Measurements from ENCODE around the gene MED13L.

MED13L gene

DNA sequence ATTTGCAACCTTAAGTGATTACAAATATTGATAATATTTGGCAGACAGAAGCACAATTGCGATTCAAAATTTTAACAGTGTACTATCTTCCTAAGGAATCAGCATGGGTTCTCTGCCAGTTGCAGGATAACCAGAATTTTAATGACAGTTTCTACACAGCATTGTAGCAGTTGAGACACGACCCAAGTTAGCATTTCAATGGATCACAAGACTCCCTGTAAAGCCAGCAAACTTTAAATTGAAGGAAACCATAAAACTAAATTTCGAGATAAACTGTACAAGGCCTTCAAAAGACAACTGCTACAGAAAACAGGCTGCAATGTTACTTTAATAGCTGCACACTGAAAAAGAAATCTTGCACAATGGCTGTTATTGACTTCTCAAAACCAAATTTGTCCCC, 154.9 kb downstream of the MED13L start:
- DNase-seq: no peak

DNA sequence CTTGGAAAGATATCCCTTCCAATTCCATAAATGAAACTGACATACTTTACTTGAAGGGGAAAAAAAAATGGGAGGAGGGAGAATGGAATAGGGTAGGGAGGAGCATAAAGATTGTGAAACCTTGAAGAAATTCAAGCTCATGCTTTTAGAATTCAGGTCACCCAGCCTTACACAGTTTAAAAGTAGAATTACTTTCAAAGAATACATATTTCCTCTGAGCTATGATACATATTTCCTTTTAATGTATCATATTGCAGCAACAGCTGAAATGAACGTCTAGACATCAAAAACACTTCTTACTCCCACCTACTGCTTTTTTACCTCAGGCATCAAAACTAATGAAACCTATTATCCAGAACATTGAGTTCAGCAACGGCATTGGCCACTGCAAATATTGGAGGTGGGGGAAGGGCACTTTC, 156.0 kb downstream of the MED13L start:
- no peak for DNase-seq

DNA sequence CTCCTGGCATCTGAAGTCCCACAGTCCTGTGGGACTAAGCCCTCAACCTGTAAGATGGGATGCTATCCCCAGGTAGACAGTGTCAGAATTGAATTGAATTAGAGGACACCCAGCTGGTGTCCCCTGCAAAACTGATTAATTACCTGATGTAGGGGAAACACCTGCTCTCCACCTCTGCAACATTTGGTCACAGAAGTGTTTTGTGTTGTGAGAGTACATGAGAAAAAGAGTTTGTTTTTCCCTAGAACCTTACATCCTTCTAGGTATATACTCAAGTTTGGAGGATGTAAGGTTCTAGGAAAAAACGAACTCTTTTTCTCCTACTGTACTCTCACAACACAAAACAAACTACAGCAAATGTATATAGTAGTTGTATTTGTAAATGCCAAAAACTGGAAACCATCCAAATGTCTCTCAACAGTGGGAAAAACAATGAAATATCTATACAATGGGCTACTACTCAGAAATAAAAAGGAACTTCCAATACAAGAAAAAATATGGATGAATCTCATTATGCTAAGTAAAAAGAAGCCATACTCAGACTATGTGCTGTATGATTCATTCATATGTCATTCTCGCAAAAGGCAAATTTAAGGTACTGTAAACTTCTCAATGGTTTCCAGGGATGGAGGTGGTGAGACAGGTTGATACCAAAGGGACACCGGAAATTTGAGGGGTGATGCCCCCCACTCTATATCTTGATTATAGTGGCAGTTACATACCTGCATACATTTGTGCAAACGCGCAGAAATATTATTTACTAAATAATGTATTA, 160.7 kb downstream of the MED13L start:
- DNase-seq: peak; percentile 31

DNA sequence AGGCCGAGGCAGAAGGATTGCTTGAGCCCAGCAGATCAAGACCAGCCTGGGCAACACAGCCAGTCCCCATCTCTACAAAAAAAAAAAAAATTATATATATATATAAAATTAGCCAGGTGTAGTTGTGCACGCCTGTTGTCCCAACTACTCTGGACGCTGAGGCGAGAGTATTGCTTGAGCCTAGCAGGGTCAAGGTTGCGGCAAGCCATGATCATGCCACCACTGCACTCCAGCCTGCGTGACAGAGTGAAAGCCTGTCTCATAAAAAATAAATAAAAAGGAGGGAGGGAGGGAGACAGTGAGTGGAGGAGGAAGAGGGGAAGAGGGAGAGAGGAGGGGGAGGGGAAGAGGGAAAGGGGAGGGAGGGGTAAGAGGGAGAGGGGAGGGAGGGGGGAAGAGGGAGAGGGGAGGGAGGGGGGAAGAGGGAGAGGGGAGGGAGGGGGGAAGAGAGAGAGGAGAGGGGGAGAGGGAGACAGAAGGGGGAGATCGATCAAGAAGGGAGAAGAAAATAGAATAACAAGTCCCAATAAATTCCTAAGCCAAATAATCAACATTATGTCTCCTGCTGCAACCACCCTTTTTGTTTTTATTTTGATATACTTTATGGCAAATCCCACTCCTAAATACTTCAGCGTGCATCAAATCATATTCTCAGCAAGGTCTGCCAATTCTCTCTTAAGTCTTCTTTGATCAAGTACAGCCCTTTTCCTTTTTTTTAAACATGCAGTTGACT, 163.9 kb downstream of the MED13L start:
- no peak for DNase-seq

DNA sequence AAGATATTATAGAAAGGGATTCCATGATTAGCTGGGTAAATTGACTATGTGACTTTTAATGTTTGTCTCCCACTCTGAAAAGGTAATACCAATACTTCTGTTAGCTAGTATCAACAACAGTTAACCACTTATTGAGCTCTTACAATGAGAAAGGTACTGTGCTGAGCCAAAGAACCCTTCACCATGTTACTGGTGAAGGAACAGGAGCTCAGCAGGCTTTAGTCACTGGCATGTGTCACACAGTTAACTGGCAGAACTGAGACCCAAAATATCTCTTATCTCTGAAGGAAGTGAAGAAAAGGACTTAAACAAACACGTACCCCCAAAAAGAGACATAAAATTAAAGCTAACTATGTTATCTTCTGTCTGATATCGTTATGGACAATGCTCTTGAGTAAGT, 170.6 kb downstream of the MED13L start:
- DNase-seq: no peak

DNA sequence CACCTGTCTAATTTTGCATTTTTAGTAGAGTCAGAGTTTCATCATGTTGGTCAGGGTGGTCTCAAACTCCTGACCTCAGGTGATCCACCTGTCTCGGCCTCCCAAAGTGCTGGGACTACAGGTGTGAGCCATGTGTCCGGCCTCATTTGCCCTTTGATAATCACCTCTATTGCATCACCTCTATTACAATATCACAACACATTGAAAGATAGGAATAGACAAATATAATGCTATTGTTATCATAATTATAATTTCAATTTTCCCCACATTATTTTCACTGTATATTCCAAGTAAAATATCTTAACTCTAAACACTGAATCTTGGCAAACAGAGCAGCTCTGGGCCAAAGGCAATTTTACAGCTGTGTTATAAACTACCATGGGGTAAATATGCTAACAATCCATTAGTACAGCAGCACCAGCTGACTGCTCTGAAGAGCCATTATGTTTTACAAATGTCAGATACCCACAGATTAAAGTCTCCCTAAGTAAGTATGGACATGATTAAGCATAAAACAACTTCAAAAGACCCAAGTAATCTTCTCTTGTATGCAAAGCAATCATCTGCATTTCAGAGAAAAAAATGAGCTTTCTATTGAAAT, 173.2 kb downstream of the MED13L start:
- DNase-seq: no peak

DNA sequence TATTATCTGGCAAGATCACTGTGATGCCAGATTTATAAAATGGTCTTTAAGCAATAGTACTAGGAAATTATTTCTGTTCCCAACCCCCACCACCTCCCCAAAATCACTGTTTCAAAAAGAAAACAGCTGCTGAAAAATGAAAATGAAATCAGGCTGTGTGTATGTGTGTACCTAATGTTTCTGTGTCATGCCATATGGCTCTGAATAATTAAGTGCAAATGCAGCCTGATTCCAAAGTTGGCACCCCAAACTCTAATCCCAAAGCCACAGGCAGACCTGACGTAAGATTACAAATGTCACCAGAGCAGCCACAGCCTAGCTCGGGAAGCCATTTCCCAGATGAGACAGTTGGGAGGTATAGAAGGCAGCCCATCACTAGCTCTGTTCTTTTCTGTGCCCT, 175.5 kb downstream of the MED13L start:
- peak; percentile 49 for DNase-seq

DNA sequence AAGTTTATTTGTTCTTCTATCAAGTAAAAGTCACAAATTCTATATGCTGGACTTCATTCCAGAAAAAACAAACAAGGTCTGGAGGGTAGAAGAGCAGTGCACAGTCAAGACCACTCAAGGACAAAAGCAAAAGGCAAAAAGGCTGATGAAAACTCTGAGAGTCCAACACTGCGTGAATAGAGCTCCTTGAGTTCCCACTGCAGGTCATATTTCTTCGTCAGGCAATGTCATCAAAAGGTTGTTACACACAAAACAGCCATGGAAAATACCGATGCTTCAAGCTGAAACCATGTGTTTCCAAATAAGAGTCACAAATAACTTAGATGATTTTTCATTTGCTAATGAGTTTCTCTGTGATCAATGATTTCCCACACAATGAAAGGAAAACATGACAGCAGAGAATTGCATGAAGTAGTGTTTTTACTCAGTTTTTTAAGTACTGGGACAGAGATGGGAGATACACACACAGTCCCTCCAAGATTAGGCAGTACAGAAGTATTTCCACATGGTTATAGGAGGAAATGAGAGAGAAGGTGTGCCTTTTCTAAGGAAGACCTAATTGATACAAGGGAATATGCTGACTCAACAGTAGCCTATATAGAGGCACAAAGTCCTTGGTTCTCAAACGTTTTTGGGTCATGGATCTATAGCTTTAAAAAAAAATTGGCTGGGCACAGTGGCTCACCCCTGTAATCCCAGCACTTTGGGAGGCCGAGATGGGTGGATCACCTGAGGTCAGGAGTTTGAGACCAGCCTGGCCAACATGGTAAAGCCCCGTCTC, 177.7 kb downstream of the MED13L start:
- DNase-seq: no peak

DNA sequence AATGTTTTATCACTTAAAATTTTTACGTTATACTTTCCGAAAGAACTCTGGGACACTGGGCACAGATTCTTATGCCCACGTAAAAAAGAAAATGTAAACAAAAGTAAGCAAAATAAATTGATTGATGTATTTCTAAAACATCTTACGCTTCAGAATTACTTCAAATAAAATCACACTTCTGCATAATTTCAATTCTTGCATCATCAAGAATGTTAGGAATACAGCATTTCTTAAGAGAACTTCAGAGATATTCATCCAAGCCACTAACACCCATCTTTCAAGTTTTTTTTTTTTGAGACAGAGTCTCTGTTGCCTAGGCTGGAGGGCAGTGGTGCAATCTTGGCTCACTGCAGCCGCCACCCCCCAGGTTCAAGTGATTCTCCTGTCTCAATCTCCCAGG, 180.6 kb downstream of the MED13L start:
- DNase-seq: no peak

DNA sequence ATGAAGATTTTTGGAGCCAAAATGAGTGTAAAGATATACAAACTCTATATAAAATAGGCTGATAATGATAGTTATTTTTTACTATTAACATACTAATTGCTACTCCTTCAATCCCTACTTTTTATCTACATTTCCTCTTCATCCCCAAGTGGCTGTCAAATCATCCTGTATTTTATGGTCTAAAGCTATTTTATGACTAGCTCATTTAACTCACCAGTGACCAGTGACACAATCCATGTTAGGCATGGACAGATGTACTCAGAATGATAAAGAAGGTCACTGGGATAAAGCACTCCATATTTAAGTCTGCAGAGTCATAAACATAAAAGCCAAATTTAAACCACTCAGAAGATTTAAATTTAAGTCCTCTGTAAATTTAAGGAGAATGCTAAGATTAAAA, 183.0 kb downstream of the MED13L start:
- DNase-seq: no peak

DNA sequence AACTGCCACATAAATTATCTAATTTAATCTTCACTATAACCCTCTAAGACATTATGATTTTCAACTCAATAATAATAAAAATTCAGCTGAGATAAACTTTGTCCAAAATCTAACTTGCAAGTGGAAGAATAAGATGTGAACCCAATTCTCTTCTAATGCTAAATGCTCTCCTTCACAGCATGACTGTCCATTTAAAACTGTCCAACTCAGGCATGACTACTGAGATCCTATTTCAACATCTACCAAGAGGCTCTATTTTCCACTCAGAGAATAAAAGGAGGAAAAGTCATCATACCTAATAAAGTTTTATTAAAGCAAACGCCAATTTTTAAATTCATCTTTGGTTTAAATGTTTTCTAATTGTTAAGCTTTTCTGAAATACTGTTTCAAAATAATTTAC, 183.6 kb downstream of the MED13L start:
- no peak for DNase-seq

DNA sequence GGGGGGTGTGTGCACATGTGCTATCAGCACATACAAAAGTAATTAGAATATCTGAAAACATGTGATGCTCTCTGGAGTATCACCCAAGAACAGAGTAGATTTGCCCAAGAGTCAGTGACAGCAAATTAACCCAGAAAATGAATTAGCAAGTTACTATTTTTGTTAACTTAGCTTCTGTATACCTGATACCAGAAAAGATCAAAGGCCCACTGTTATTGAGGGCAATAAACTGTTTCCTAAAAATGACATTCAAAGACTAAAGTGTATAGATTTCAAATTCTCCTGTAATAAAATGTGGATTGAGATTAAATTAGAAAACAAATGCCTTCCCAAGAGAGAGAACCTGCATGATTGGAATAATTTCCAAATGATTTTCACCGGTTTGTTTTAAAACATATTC, 184.7 kb downstream of the MED13L start:
- DNase-seq: no peak

DNA sequence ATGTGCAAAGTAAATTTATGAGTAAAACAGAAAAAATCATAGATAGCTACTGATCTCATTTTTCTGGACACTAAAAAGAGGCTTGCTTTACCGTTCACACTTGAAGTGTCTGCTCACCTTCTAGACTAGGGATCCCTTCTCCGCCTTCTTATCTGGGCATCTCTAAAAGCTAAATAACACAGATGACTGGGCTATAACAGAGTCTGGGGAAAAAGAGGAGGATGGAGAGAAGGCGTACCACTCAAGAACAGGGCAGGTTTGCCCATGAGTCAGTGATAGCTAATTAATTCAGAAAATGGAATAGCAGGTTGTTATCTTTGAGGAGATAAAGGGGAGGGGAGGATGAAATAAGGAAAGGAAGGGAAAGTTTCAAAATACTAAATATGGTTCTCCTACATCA, 185.3 kb downstream of the MED13L start:
- no peak for DNase-seq

DNA sequence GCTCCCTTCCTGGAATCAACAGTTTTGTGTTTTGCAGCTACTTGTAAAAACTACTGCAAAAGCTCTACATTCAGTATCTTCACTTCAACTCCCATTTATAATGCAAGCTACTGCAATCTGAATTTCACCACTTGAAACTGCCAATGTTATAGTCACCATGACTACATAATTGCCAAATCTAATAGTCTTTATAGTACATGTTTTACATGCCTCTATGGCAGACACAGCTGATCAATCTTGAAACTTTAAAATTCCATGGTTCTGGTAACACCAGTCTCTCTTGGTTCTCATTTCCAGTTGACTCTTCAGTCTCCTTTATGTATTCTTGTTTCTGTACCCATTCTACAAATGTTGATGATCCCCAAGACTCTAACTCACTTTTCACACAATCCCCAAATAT, 185.9 kb downstream of the MED13L start:
- DNase-seq: no peak

DNA sequence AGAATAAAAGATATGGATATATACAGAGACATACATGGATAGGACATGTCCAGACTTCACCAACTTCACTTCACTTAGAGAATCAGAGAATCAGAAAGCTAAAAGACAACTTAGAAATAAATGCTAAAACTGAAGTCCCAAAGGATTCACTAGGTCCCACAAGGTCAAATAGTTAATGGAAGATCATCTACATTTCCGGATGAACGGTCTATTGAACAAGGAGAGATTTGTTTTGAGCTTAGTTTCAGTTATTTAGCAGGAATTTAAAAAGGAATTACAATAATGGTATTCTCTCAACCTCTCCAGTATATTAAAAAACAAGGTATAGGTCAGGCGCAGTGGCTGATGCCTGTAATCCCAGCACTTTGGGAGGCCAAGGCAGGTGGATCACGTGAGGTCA, 187.0 kb downstream of the MED13L start:
- DNase-seq: no peak

DNA sequence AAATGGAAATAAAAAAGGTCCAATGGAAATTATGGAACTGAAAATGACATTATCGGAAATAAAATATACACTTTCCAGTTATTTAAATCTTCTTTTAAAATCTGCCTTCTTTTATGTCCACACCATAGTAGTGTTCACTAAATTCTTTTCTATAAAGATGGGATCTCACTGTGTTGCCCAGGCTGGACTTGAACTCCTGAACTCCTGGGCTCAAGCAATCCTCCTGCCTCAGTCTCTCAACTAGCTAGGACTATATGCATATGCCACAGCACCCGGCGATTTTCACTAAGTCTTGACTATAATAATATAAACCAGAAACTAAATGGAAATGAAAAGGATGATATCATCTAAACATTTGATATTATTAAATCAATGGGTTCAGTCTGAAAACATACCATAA, 188.4 kb downstream of the MED13L start:
- no peak for DNase-seq

DNA sequence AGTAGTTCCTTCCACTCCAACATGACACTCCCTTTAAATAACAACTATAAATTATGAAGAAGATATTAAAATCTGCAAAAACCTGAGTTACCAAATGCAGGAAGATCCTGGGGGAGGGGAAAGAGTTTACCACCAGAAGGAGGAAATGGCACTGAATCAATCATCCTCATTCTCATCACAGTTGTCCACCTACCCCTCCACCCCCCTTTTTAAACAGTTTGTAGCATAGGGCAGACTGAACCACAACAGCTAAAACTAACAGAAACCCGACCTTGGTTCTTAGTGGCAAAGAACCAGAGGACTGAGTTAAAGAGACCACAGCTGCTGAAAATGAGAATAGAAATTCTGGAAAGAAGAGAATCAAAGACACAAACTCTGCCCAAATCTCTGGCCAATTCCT, 189.5 kb downstream of the MED13L start:
- no peak for DNase-seq

DNA sequence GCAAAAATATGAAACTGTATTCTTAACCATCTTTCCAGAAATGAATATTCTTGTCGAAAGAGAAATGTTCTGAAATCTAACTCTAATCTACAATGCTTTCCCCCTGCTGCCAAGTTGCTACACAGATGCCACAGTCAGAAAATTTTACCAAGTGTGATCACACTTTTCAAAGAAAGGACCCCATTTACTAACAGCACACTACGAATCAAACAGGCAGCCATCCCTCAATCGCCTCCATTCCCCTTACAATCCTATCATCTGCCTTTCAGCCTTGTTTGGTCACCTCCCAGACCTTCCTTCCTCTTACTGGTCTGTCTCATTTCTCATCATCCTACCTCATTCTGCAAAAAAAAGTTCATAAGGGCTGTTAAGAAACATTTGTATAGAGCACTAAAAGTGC, 190.1 kb downstream of the MED13L start:
- DNase-seq: no peak

DNA sequence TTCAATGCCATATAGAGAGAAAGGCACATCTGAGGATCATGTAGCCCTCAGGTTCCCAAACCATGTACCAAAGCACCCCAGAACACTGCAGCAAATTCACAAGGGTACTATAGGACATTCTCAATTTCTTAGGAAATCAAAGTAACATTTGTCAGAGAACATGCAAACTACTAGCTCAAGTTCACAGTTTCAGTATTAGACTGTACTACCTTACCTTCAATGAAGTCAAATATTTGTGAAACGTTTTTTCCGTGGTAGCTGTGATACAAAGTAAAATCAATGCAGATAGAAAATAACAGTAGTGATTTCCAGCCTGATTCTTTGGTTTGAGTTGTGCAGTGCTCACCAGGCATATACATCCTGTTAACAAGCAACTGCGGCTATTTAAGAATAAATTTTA, 197.1 kb downstream of the MED13L start:
- DNase-seq: no peak

DNA sequence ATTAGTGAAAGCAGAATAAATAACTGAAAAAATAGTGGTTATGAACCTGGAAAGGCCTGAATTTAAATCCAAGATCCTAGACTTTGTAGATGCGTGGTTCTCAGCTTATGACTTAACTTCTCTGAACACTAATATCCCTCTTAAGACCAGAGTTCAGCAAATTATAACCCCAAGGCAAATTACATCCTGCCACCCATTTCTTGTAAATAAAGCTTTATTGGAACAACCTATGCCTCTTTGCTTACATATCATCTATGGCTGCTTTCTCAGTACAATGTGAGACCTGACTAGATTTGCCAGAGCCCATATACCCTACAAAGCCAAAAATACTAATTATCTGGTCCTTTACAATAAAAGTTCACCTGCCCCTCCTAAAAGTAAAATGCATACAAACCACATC, 199.1 kb downstream of the MED13L start:
- DNase-seq: no peak

DNA sequence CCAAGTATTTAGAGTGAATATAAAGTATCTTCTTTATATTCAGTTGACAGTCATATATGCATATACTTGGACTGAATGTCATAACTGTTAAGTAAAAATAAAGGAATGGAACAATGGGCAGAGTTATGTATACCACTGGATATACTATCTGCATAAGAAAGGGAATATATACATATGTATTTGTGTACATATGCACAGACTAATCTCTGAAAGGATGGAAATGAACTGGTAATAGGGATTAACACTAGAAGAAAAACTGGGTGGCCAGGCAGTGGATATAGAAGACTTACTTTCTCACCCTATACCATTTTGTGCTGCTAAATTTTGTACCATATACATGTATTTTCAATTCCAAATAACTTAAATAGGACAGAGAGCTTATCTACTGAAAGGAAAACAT, 200.1 kb downstream of the MED13L start:
- no peak for DNase-seq

DNA sequence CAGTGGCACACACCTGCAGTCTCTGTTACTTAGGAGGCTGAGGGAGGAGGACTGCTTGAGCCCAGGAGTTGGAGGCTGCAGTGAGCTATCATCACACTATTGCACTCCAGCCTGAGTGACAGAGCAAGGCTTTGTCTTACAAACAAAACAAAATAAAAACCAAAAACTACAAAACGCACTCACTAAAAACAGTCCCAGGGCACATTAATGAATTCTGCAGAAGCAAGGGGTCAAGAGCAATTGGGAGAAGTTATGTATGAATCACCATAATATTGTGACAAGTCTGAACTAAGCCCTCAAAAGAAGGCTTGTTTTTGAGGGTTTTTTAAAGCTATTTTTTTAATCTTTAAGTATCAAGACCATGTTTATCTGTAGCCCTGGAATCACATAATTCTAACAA, 201.1 kb downstream of the MED13L start:
- no peak for DNase-seq

DNA sequence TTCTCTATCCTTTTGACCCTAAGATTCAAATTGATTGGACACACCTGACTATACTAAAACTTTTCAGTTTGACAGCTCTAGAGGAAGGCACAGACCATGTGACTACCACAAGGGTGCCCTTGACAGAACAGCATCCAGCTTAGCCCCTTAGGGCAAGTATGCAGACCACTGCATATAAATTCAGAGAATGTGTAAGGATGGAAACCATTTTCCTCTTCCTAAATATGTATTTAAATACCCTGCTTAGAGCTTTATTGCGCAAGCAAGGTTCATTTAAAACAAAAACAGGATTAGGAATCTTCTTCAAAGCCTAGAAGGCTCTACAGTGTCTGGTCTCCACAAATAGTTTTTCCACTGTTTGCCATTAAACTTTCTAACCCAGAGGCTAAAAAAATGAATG, 202.8 kb downstream of the MED13L start:
- DNase-seq: no peak

Measured in NCI-H2171 (cell line).